Gastrocnemius medialis (tissue), 4 donors: ENCODE measurements around the gene LMO2. TPM values are rescaled to one million over a fixed set of nuclear protein-coding genes. Genes with fewer than 3 reads are reported as not detected.
A peak's percentile ranks its signal among the peaks of the same experiment; 100 is the strongest.

Source experiments
- ATAC-seq, 2 donors: fragments of 150-250 bp; one replicate each; pipeline ENCODE4 v1.9.1; 2016
- DNase-seq, 2 donors: peaks; one replicate each; pipeline ENCODE4 v3.0.0-alpha.2; 2019
- H3K27ac ChIP-seq, 4 donors: fragments of 200-600 bp; sonication (generic); 1 replicate in 1 of 4; 2 replicates in 3 of 4; pipeline ENCODE4 v1.5.1; 2016 to 2018; ENCODE audit warnings: mild to moderate bottlenecking in 2 of 4, moderate library complexity in 1 of 4
- H3K27me3 ChIP-seq, 3 donors: fragments of 200-600 bp; sonication (generic) in 2 of 3; 1 replicate in 1 of 3; 2 replicates in 2 of 3; pipeline versions ENCODE4 v1.5.1 to v1.6.0; 2016 to 2019; ENCODE audit warnings: mild to moderate bottlenecking in 1 of 3, moderate library complexity in 1 of 3
- H3K36me3 ChIP-seq, 2 donors: fragments of 200-600 bp; sonication (generic) in 1 of 2; one replicate each; pipeline ENCODE4 v1.5.1; 2017 to 2018
- H3K4me1 ChIP-seq, 2 donors: fragments of 200-600 bp; sonication (generic) in 1 of 2; one replicate each; pipeline ENCODE4 v1.5.1; 2016 to 2017; ENCODE audit warnings: mild to moderate bottlenecking in 2 of 2
- H3K4me3 ChIP-seq, 4 donors: fragments of 200-600 bp; sonication (generic) in 3 of 4; 1 replicate in 1 of 4; 2 replicates in 3 of 4; pipeline ENCODE4 v1.5.1; 2016 to 2019; ENCODE audit warnings: mild to moderate bottlenecking in 2 of 4
- H3K9me3 ChIP-seq, 3 donors: fragments of 200-600 bp; sonication (generic) in 2 of 3; 1 replicate in 1 of 3; 2 replicates in 2 of 3; pipeline ENCODE4 v1.5.1; 2016 to 2019
- POLR2A ChIP-seq, 2 donors: fragments of 450-650 bp; IDR thresholded peaks; one replicate each; pipeline ENCODE4 v1.6.1; 2017; ENCODE audit warnings: antibody characterized with exemption in 2 of 2, mild to moderate bottlenecking in 2 of 2, moderate library complexity in 2 of 2
- in situ Hi-C, 4 donors: fragments of 200-750 bp; cut with MboI; loops; one replicate each; pipeline versions ENCODE4 v1.15.0 to v1.8.0; 2017; ENCODE audit warnings: low sequenced_read_pairs in 4 of 4
- intact Hi-C: fragments of 100-400 bp; cut with DNase I; formaldehyde crosslinking; loops from one replicate; pipeline ENCODE4 v1.15.1; 2023; ENCODE audit warnings: low total_unique reads
- total RNA-seq, 4 donors: library from RNA; depleted of rRNA; stranded (reverse); fragments of >200 nt; gene quantifications; one replicate each; pipeline versions ENCODE4 v1.1.0 to v1.2.3, GENCODE V29; 2016
- TF ChIP-seq, protein P1 (sequence below), 5 experiments: fragments of 450-650 bp in 3 of 5; fragments of 200-600 bp in 2 of 5; sonication (generic) in 2 of 5; IDR thresholded peaks in 4 of 5; conservative IDR thresholded peaks in 1 of 5; 1 replicate in 4 of 5; 2 replicates in 1 of 5; pipeline ENCODE4 v1.5.1; 2016 to 2019; ENCODE audit warnings: antibody characterized with exemption in 5 of 5, mild to moderate bottlenecking in 3 of 5, moderate library complexity in 3 of 5

Gene LMO2
- total RNA-seq, 4 donors from 2014 or later = 5.3 to 41.9 (median 19.2) TPM

DNA sequence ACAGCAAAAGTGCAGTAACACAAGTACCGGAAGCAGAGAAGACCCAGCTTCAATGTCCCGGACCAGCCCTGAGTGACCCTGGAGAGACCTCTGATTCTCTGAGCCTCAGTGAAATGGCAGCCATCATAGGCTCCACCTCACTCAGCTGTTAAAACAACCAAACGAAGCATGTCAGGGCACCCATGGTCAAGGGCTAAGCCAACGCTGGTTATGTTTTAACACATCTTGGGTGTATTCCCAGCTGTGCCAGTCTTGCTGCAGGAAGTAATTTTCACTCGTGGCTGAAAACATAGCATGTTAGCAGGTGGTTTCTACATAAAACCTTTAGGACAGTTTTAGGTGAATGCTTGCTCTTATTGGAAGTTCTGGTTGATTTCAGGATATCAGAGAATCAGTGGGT is 30.9 kb downstream of the LMO2 start:
- no peak for TF ChIP-seq POLR2A (IDR thresholded peaks at IDR 0.05)
- TF ChIP-seq, protein P1, sequence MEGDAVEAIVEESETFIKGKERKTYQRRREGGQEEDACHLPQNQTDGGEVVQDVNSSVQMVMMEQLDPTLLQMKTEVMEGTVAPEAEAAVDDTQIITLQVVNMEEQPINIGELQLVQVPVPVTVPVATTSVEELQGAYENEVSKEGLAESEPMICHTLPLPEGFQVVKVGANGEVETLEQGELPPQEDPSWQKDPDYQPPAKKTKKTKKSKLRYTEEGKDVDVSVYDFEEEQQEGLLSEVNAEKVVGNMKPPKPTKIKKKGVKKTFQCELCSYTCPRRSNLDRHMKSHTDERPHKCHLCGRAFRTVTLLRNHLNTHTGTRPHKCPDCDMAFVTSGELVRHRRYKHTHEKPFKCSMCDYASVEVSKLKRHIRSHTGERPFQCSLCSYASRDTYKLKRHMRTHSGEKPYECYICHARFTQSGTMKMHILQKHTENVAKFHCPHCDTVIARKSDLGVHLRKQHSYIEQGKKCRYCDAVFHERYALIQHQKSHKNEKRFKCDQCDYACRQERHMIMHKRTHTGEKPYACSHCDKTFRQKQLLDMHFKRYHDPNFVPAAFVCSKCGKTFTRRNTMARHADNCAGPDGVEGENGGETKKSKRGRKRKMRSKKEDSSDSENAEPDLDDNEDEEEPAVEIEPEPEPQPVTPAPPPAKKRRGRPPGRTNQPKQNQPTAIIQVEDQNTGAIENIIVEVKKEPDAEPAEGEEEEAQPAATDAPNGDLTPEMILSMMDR (IDR thresholded peaks at IDR 0.05 in 4 of 5, conservative IDR thresholded peaks at IDR 0.05 in 1 of 5) = no peak
- no peak overlapping the region for H3K4me3 ChIP-seq
- in situ Hi-C loops (loop anchor here in 3 of 4 donors (5.0 to 10.0 kb wide), 2 partner anchors 54 to 106 kb away; no protein-coding TSS in a partner anchor), intact Hi-C loops (no loop called here)
- DNase-seq (no peak), ATAC-seq (no peak)
- H3K27ac ChIP-seq = no peak overlapping the region
- peaks cover 0 to 6% of the 10 kb centered on the region in 2 donors for H3K36me3 ChIP-seq
- no peaks in the 10 kb centered on the region for H3K4me1 ChIP-seq
- H3K27me3 ChIP-seq = no peaks in the 10 kb centered on the region
- no peaks in the 10 kb centered on the region for H3K9me3 ChIP-seq

DNA sequence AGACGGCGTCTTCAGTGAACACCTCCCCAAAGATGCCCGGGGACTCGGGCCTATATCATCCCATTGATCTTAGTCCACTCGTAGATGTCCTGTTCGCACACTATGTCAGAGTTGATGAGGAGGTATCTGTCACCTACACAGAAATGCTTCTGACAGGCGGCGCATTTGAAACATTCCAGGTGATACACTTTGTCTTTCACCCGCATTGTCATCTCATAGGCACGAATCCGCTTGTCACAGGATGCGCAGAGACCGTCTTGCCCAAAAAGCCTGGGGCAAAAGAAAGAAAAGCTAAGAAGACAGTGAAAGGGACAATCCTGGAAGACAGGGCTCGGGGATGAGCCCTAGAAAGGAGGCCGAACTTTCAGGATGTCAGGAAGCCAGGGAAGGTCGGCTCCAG is 32.6 kb downstream of the LMO2 start:
- DNase-seq (no peak), ATAC-seq (no peak)
- Histone ChIP-seq H3K4me1 (no peaks in the 10 kb centered on the region), H3K27me3 (no peaks in the 10 kb centered on the region), H3K36me3 (peaks cover 0 to 6% of the 10 kb centered on the region in 2 donors), H3K27ac (no peak overlapping the region), H3K9me3 (no peaks in the 10 kb centered on the region), H3K4me3 (no peak overlapping the region)
- no peak for TF ChIP-seq POLR2A (IDR thresholded peaks at IDR 0.05)
- TF ChIP-seq, protein P1 (IDR thresholded peaks at IDR 0.05 in 4 of 5, conservative IDR thresholded peaks at IDR 0.05 in 1 of 5) = no peak
- in situ Hi-C loops = loop anchor here in 2 of 4 donors (5.0 kb wide), 2 partner anchors 108 to 113 kb away; no protein-coding TSS in a partner anchor
- intact Hi-C loops = loop anchor here (5.0 kb wide), 1 partner anchor 498 kb away; the partner anchor contains the start of gene ABTB2

DNA sequence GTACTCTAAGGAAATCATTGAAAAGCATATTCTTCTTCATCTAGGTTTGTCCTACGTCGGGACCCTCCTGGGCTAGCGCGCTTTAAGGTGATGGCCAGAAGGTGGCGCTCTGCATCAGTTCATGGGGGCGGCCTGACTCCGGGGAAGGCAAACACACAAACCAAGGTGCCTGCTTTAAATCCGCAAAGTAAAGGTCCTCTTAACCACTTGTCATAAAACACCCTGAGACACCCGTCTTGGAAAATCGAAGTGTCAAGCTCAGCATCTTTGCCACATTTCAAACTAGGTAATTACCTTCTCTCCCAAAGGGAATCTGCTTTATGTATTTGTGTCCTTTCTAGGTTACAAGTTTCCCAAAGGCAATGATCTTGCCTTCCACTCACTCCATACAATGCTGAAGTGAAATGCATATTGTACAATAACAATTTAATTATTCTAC is 33.9 kb downstream of the LMO2 start:
- H3K27ac ChIP-seq = no peak overlapping the region
- intact Hi-C loops = loop anchor here (1.0 to 5.0 kb wide), 3 partner anchors 113 to 499 kb away; partner anchors contain the start of gene ABTB2
- no peaks in the 10 kb centered on the region for H3K27me3 ChIP-seq
- in situ Hi-C loops = loop anchor here in 2 of 4 donors (5.0 kb wide), 2 partner anchors 109 to 114 kb away; no protein-coding TSS in a partner anchor
- no peaks in the 10 kb centered on the region for H3K9me3 ChIP-seq
- H3K4me3 ChIP-seq = no peak overlapping the region
- TF ChIP-seq, protein P1 (IDR thresholded peaks at IDR 0.05 in 4 of 5, conservative IDR thresholded peaks at IDR 0.05 in 1 of 5) = peak; percentile 87 to 95 (median 90)
- no peak for TF ChIP-seq POLR2A (IDR thresholded peaks at IDR 0.05)
- ATAC-seq = peak; percentile 80 to 93
- peak; percentile 54 to 60 for DNase-seq
- no peaks in the 10 kb centered on the region for H3K4me1 ChIP-seq
- H3K36me3 ChIP-seq = no peaks in the 10 kb centered on the region

DNA sequence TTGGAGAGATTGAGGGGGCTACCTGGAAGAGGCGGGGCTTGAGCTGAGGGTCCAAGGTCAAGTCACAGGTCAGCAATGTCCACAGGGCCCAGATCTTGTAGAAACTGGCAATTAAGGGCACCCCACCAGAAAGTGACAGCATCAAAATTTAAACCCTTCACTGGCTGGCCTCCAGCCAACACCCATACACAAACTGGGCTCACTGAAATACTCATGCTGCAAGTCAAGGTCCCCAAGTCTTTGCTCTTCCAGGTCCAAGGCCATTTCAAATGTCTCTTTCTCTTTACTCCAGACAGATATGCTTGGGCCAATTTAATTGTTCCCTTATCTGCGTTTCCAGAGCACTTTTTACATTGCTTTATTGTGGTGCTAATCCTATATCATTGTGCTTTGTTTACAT is 36.4 kb downstream of the LMO2 start:
- DNase-seq (no peak), ATAC-seq (no peak)
- no peak for TF ChIP-seq POLR2A (IDR thresholded peaks at IDR 0.05)
- TF ChIP-seq, protein P1 (IDR thresholded peaks at IDR 0.05 in 4 of 5, conservative IDR thresholded peaks at IDR 0.05 in 1 of 5) = no peak
- H3K4me1 ChIP-seq = no peaks in the 10 kb centered on the region
- no peak overlapping the region for H3K4me3 ChIP-seq
- H3K36me3 ChIP-seq = no peaks in the 10 kb centered on the region
- in situ Hi-C loops (loop anchor here in 2 of 4 donors (5.0 kb wide), 2 partner anchors 112 to 117 kb away; no protein-coding TSS in a partner anchor), intact Hi-C loops (loop anchor here (5.0 kb wide), 1 partner anchor 502 kb away; the partner anchor contains the start of gene ABTB2)
- no peak overlapping the region for H3K27ac ChIP-seq
- no peaks in the 10 kb centered on the region for H3K9me3 ChIP-seq
- no peaks in the 10 kb centered on the region for H3K27me3 ChIP-seq
